Measurements from ENCODE around the gene POP4. TPM values are rescaled to one million over a fixed set of nuclear protein-coding genes. Genes with fewer than 3 reads are reported as not detected.

Gene POP4
- total RNA-seq, 2 experiments from 2014 or later: 86.8 to 94.4 TPM

- Mint-ChIP-seq H3K4me1 (peaks cover 51% of the 10 kb centered on the region), H3K4me3 (peak overlapping the region; percentile 65), H3K9me3 (no peaks in the 10 kb centered on the region), H3K27me3 (peaks cover 1% of the 10 kb centered on the region), H3K27ac (peak overlapping the region; percentile 44), H3K36me3 (ENCODE audit: low read depth) (peaks cover 27% of the 10 kb centered on the region)
- POLR2A ChIA-PET: interaction anchor here (1.3 to 8.9 kb wide), 5 partner anchors 8 to 58 kb away, joined by 3 to 124 read pairs (median 31); partner anchors contain the start of gene POP4
- CTCF ChIA-PET: interaction anchor here (1.0 to 8.9 kb wide), 9 partner anchors 8 to 58 kb away, joined by 3 to 97 read pairs (median 6); partner anchors contain the start of genes C19orf12 and POP4
- no peak for DNase-seq
These were observed 58.0 kb downstream of the POP4 start for GRCh38 chr19:29663861-29664752.

- ChIA-PET POLR2A (interaction anchor here (0.8 to 8.9 kb wide), 9 partner anchors 9 to 75 kb away, joined by 3 to 124 read pairs (median 31); partner anchors contain the start of genes C19orf12 and POP4), CTCF (interaction anchor here (0.7 to 8.9 kb wide), 12 partner anchors 9 to 277 kb away, joined by 3 to 97 read pairs (median 6); partner anchors contain the start of genes C19orf12, POP4 and URI1)
- Mint-ChIP-seq H3K9me3 (no peaks in the 10 kb centered on the region), H3K4me1 (peaks cover 58% of the 10 kb centered on the region), H3K27me3 (peaks cover 1% of the 10 kb centered on the region), H3K36me3 (ENCODE audit: low read depth) (peaks cover 33% of the 10 kb centered on the region), H3K4me3 (peak overlapping the region; percentile 65), H3K27ac (peak overlapping the region; percentile 44)
- no peak for DNase-seq
These were observed 58.7 kb downstream of the POP4 start for GRCh38 chr19:29664753-29665214.

- Mint-ChIP-seq H3K9me3 (no peaks in the 10 kb centered on the region), H3K27me3 (peaks cover 1% of the 10 kb centered on the region), H3K36me3 (ENCODE audit: low read depth) (peaks cover 39% of the 10 kb centered on the region), H3K4me3 (peak within 1 kb of the TSS; percentile 94), H3K27ac (peak within 1 kb of the TSS; percentile 97), H3K4me1 (peaks cover 63% of the 10 kb centered on the region)
- CTCF ChIA-PET: interaction anchor here (0.6 to 8.9 kb wide), 13 partner anchors 8 to 277 kb away, joined by 3 to 97 read pairs (median 6); partner anchors contain the start of genes C19orf12, POP4 and URI1
- DNase-seq: peak; percentile 90
- POLR2A ChIA-PET: interaction anchor here (0.6 to 8.9 kb wide), 9 partner anchors 10 to 75 kb away, joined by 3 to 124 read pairs (median 31); partner anchors contain the start of genes C19orf12 and POP4
These were observed 59.2 kb downstream of the POP4 start, which contains the start of gene PLEKHF1 for GRCh38 chr19:29665215-29665825. Gene PLEKHF1 (plus strand): TSS chr19:29665461. CDS start chr19:29673840, 8,379 bp downstream.

- Mint-ChIP-seq H3K36me3 (ENCODE audit: low read depth) (peaks cover 45% of the 10 kb centered on the region), H3K4me1 (peaks cover 70% of the 10 kb centered on the region), H3K27me3 (peaks cover 1% of the 10 kb centered on the region), H3K9me3 (no peaks in the 10 kb centered on the region), H3K4me3 (peak overlapping the region; percentile 94), H3K27ac (peak overlapping the region; percentile 97)
- ChIA-PET POLR2A (interaction anchor here (0.6 to 8.9 kb wide), 11 partner anchors 12 to 76 kb away, joined by 3 to 124 read pairs (median 6); partner anchors contain the start of genes C19orf12 and POP4), CTCF (interaction anchor here (0.6 to 8.9 kb wide), 15 partner anchors 7 to 276 kb away, joined by 3 to 97 read pairs (median 6); partner anchors contain the start of genes C19orf12, POP4 and URI1)
- DNase-seq: no peak
These were observed 59.9 kb downstream of the POP4 start for GRCh38 chr19:29665826-29666577.

Other genes with a start within 250 kb of the POP4 start
- not detected for gene VSTM2B, start 80.3 kb upstream of the POP4 start, total RNA-seq
- gene PLEKHF1, start 59.2 kb downstream of the POP4 start, total RNA-seq: 10 to 100 TPM; 53.1 to 53.9 TPM
- 10 to 100 TPM; 39.2 to 40.7 TPM for gene C19orf12, start 109.0 kb downstream of the POP4 start, total RNA-seq
- 10 to 100 TPM; 24.8 to 26.3 TPM for gene CCNE1, start 205.7 kb downstream of the POP4 start, total RNA-seq